Measurements from ENCODE around the gene RRP1.
"Not testable (repeated sequence)": the region's sequence is repeated elsewhere in the genome, so short reads cannot be mapped to it uniquely, and the experiment has no call there.

Gene RRP1

GRCh38 chr21:43819511-43820405, 30.4 kb downstream of the RRP1 start:
- DNase-seq, result no peak

GRCh38 chr21:43820466-43820865, 31.1 kb downstream of the RRP1 start:
- DNase-seq, result no peak

- not testable (repeated sequence) for DNase-seq
Measured at GRCh38 chr21:43822166-43822565, 32.8 kb downstream of the RRP1 start.

- DNase-seq, result not testable (repeated sequence)
Measured at GRCh38 chr21:43822741-43823140, 33.4 kb downstream of the RRP1 start.

GRCh38 chr21:43824333-43825241, 35.2 kb downstream of the RRP1 start:
- DNase-seq, result no peak

- no peak for DNase-seq
Measured at GRCh38 chr21:43825242-43825935, 36.0 kb downstream of the RRP1 start.

- DNase-seq, result no peak
Measured at GRCh38 chr21:43825936-43826622, 36.7 kb downstream of the RRP1 start.

- DNase-seq, result no peak
Measured at GRCh38 chr21:43826623-43826974, 37.2 kb downstream of the RRP1 start.

- DNase-seq, result no peak
Measured at GRCh38 chr21:43827015-43827611, 37.7 kb downstream of the RRP1 start.

GRCh38 chr21:43829161-43829560, 39.8 kb downstream of the RRP1 start:
- no peak for DNase-seq

GRCh38 chr21:43829575-43830119, 40.3 kb downstream of the RRP1 start:
- no peak for DNase-seq

- DNase-seq, result no peak
Measured at GRCh38 chr21:43832158-43832550, 42.8 kb downstream of the RRP1 start.

- no peak for DNase-seq
Measured at GRCh38 chr21:43832648-43833047, 43.3 kb downstream of the RRP1 start.

- no peak for DNase-seq
Measured at GRCh38 chr21:43834146-43834905, 44.9 kb downstream of the RRP1 start.

- DNase-seq, result no peak
Measured at GRCh38 chr21:43835050-43835449, 45.7 kb downstream of the RRP1 start.

GRCh38 chr21:43835861-43836260, 46.5 kb downstream of the RRP1 start:
- DNase-seq, result no peak

- DNase-seq, result no peak
Measured at GRCh38 chr21:43836616-43837015, 47.2 kb downstream of the RRP1 start.

GRCh38 chr21:43840259-43840658, 50.9 kb downstream of the RRP1 start:
- DNase-seq, result no peak

GRCh38 chr21:43842742-43843141, 53.4 kb downstream of the RRP1 start:
- no peak for DNase-seq

- DNase-seq, result not testable (repeated sequence)
Measured at GRCh38 chr21:43844906-43845305, 55.5 kb downstream of the RRP1 start.

GRCh38 chr21:43845386-43845785, 56.0 kb downstream of the RRP1 start:
- DNase-seq, result no peak

All from central memory CD4-positive, alpha-beta T cell (primary cell).